ENCODE measurements around the gene UBAC1.

Gene UBAC1

GRCh38 chr9:135937521-135938489 lies 23.4 kb downstream of the UBAC1 start:
- DNase-seq = no peak
- Mint-ChIP-seq H3K27ac (no peak overlapping the region), H3K27me3 (no peaks in the 10 kb centered on the region), H3K4me3 (no peak overlapping the region), H3K4me1 (peaks cover 7 to 8% of the 10 kb centered on the region in 2 donors), H3K36me3 (peaks cover 50 to 68% of the 10 kb centered on the region in 2 donors), H3K9me3 (peaks cover 0 to 5% of the 10 kb centered on the region in 2 donors)
- no peak for ATAC-seq (replicated peaks)

DNA sequence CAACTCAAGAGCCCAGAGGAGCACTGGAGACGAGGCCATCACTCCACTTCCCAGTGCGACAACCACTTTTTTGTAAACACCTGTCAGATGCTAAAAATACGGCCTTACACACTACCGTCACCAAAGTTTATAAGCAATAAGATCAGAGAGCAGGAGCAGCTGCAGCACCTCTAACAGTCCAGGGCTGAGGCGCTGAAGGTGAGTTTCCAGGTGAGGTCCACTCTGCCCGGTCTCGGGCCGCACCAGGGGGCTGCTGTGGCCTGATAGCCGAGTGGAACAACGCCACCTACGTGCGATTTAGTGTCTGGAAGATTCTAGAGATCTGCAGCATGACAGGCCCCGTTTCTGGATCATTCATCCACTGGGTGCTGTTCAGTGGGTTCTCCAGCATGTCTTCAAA lies 28.1 kb downstream of the UBAC1 start:
- Mint-ChIP-seq H3K9me3 (peaks cover 0 to 3% of the 10 kb centered on the region in 2 donors), H3K36me3 (peaks cover 48 to 66% of the 10 kb centered on the region in 2 donors), H3K4me3 (no peak overlapping the region), H3K27me3 (no peaks in the 10 kb centered on the region), H3K27ac (no peak overlapping the region), H3K4me1 (no peaks in the 10 kb centered on the region)
- no peak for ATAC-seq (replicated peaks)
- no peak for DNase-seq

DNA sequence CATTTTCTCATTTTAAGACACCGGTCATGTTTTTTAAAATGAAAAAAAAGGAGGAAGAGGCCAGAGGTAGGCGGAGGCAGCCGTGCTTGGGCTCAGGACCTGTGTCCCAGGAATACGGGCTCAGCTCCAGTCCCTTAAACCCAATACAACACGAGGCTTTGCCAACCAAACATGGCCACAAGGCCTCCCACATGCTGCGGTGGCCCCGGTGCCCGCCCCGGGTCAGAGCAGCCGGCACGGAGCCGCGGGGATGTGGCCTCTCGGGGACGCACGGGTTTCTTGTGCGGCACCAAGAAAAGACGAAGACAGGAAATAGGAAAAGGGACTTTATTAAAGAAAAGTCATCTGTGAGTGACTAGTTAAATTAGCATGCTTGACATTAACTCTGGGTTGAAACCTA lies 28.5 kb downstream of the UBAC1 start:
- peaks cover 48 to 67% of the 10 kb centered on the region in 2 donors for H3K36me3 Mint-ChIP-seq
- H3K9me3 Mint-ChIP-seq = peaks cover 0 to 3% of the 10 kb centered on the region in 2 donors
- peaks cover 0 to 3% of the 10 kb centered on the region in 2 donors for H3K4me1 Mint-ChIP-seq
- no peak overlapping the region for H3K4me3 Mint-ChIP-seq
- ATAC-seq (replicated peaks) = no peak
- H3K27me3 Mint-ChIP-seq = no peaks in the 10 kb centered on the region
- DNase-seq = no peak
- no peak overlapping the region for H3K27ac Mint-ChIP-seq

- H3K9me3 Mint-ChIP-seq = peaks cover 0 to 3% of the 10 kb centered on the region in 2 donors
- H3K36me3 Mint-ChIP-seq = peaks cover 41 to 61% of the 10 kb centered on the region in 2 donors
- ATAC-seq (replicated peaks) (no peak), DNase-seq (no peak)
- no peaks in the 10 kb centered on the region for H3K27me3 Mint-ChIP-seq
- no peak overlapping the region for H3K27ac Mint-ChIP-seq
- no peak overlapping the region for H3K4me3 Mint-ChIP-seq
- peaks cover 5 to 6% of the 10 kb centered on the region in 2 donors for H3K4me1 Mint-ChIP-seq
These were observed 29.8 kb downstream of the UBAC1 start for GRCh38 chr9:135931349-135931820.

DNA sequence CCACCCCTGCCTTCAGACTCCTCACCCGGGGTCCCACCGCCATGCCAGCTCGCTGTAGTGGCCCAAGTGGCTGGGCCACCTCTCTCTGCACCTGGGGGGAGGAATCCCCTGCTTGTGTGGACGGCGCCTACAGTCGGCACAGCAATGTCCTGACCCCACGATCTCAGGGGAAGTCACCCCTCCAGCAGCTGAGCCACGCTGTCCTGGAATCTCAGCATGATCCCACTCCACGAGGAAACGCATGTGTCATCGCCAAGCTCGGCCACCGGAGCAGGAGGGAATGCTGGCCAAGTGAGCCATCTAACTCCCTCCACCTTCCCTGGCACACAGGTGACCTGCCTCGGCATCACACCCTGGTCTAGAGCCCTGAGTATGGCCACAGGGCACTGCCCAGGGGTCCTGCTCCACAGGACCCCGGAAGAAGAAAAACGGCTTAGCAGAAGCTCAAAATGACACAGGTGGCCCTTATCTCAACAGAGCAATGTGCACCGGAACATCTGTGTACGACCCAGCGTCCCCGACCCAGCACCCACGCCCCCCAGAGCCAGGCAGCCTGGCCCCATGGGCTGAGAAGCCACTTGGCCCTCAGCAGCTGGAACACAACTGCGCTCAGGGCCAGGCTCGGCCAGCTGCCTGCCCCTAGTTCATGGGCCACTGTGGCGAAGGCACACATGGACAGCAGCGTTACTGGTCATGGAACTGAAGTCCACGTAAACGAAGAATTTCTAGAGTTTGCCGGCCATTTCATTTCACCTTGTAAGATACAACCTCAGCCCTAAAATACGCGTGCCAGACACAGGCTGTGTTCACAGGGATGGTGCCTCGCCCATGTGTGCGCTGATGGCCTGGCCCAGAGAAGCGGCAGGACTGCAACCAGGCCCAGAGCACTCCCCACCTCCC lies 30.5 kb downstream of the UBAC1 start:
- H3K4me3 Mint-ChIP-seq = no peak overlapping the region
- H3K4me1 Mint-ChIP-seq = peaks cover 7 to 13% of the 10 kb centered on the region in 2 donors
- peaks cover 39 to 59% of the 10 kb centered on the region in 2 donors for H3K36me3 Mint-ChIP-seq
- no peak for DNase-seq
- no peaks in the 10 kb centered on the region for H3K27me3 Mint-ChIP-seq
- no peak for ATAC-seq (replicated peaks)
- H3K9me3 Mint-ChIP-seq = no peaks in the 10 kb centered on the region
- H3K27ac Mint-ChIP-seq = peak overlapping the region; percentile 47

- H3K9me3 Mint-ChIP-seq = no peaks in the 10 kb centered on the region
- ATAC-seq (replicated peaks) (no peak), DNase-seq (no peak)
- H3K27ac Mint-ChIP-seq = no peak overlapping the region
- H3K4me1 Mint-ChIP-seq = peaks cover 16 to 21% of the 10 kb centered on the region in 2 donors
- no peaks in the 10 kb centered on the region for H3K27me3 Mint-ChIP-seq
- no peak overlapping the region for H3K4me3 Mint-ChIP-seq
- peaks cover 41 to 59% of the 10 kb centered on the region in 2 donors for H3K36me3 Mint-ChIP-seq
These were observed 31.3 kb downstream of the UBAC1 start for GRCh38 chr9:135929656-135930445.

- Mint-ChIP-seq H3K27me3 (no peaks in the 10 kb centered on the region), H3K4me3 (no peak overlapping the region), H3K36me3 (peaks cover 44 to 64% of the 10 kb centered on the region in 2 donors), H3K9me3 (no peaks in the 10 kb centered on the region), H3K27ac (no peak overlapping the region), H3K4me1 (peaks cover 18 to 21% of the 10 kb centered on the region in 2 donors)
- no peak for ATAC-seq (replicated peaks)
- no peak for DNase-seq
These were observed 32.2 kb downstream of the UBAC1 start for GRCh38 chr9:135928731-135929655.

DNA sequence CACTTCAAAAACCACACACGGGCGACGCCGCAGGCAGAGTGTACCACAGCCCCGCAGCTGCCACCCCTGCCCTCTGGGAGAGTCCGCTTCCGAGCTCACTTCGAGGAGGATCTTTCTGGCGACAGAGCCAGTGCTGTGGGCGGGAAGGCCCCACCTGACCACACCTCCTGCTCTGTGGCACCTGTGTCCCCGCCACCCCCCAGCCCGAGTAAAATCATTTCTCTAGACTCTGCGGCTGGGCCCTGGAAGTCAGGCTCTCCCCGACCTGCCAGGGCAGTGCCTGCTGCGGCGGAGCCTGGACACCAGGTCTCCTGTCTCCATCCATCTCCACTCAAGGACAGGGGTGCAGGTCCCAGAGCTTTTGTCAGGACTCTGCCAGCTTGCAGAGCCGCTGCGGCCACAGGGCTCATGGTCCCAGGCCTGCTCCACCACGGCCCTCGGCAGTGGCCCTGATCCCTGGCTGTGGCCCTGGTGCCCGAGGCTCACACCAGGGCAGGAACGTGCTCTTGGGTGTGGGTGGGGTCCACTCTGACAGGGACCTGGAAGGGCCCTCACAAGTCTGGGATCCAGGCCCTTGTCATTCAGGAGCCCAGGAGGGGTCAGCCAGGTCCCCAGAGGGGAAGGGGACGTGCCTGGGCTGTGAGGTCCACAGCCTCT lies 33.0 kb downstream of the UBAC1 start:
- DNase-seq = no peak
- Mint-ChIP-seq H3K27me3 (no peaks in the 10 kb centered on the region), H3K9me3 (no peaks in the 10 kb centered on the region), H3K4me3 (no peak overlapping the region), H3K4me1 (peaks cover 18 to 21% of the 10 kb centered on the region in 2 donors), H3K27ac (no peak overlapping the region), H3K36me3 (peaks cover 44 to 57% of the 10 kb centered on the region in 2 donors)
- ATAC-seq (replicated peaks) = no peak

DNA sequence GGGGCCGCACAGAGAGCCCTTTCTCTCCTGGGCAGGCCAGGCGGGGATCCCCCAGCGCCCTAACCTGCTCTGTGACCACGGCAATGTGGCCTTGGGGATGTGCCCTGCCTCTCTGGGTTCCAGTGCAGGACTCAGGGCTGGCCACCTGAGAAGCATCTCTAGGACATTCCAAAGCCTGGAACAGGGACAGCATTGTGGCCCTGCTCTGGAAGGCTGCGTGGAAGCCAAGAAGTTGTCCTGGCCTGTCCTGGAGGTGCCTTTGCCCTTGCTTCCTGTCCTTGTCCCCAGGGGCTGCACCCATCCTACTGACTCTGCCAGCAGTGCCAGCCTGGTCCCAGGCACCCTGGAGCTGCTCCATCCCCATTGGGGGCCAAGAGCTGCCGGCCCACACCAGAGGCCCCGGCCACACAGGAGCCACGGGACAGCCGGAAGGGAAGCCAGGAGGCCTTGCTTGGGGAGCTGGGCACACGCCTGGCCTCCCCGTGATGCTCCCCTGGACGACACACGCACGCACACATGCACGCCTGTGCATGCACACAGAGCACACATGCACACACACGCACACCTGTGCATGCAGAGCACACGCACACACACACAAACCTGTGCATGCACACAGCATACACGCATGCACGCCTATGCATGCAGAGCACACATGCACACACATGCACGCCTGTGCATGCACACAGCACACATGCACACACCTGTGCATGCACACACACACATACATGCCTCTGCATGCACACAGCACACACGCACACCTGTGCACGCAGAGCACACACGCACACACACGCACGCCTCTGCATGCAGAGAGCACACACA lies 33.8 kb downstream of the UBAC1 start:
- no peak for ATAC-seq (replicated peaks)
- Mint-ChIP-seq H3K4me3 (no peak overlapping the region), H3K27ac (no peak overlapping the region)

GRCh38 chr9:135926402-135927194 lies 34.6 kb downstream of the UBAC1 start:
- H3K27ac Mint-ChIP-seq = peak overlapping the region; percentile 56
- peak; percentile 59 for DNase-seq
- H3K27me3 Mint-ChIP-seq = no peaks in the 10 kb centered on the region
- H3K36me3 Mint-ChIP-seq = peaks cover 36 to 45% of the 10 kb centered on the region in 2 donors
- H3K4me1 Mint-ChIP-seq = peaks cover 18 to 21% of the 10 kb centered on the region in 2 donors
- ATAC-seq (replicated peaks) = peak; percentile 88 to 89
- no peak overlapping the region for H3K4me3 Mint-ChIP-seq
- no peaks in the 10 kb centered on the region for H3K9me3 Mint-ChIP-seq

More for the DNA sequence above, 33.8 kb downstream of the UBAC1 start:
- Mint-ChIP-seq H3K4me1 (peaks cover 18 to 21% of the 10 kb centered on the region in 2 donors), H3K27me3 (no peaks in the 10 kb centered on the region), H3K36me3 (peaks cover 37 to 51% of the 10 kb centered on the region in 2 donors), H3K9me3 (no peaks in the 10 kb centered on the region)
- DNase-seq = no peak

DNA sequence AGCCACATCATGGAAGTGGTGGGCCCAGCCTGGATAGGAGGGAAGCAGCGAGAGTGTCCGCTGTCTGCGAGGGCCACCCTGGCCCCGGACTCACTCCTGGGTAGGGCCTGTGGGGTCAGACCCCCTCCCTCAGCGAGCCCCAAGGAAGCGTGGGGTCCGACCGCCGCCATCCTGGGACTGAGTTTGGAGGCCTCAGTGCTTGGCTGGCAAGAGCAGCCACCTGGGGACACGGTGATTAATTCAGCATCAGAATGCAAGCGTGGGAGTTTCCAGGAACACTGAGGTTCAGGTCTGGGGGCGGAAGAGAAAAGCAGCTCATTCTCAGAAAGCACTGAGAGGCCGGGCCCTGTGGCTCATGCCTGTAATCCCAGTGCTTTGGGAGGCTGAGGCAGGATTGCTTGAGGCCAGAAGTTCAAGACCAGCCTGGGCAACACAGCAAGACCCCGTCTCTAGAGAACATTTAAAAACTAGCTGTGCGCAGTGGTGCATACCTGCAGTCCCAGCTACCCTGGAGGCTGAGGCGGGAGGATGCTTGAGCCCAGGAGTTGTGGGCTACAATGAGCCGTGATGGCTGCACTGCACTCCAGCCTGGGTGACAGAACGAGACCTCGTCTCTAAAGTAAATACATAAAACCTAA lies 35.6 kb downstream of the UBAC1 start:
- DNase-seq = peak; percentile 49
- H3K36me3 Mint-ChIP-seq = peaks cover 28 to 36% of the 10 kb centered on the region in 2 donors
- peak overlapping the region; percentile 86 for H3K27ac Mint-ChIP-seq
- no peaks in the 10 kb centered on the region for H3K27me3 Mint-ChIP-seq
- peaks cover 18 to 21% of the 10 kb centered on the region in 2 donors for H3K4me1 Mint-ChIP-seq
- peak; percentile 62 to 72 for ATAC-seq (replicated peaks)
- peak overlapping the region; percentile 17 to 35 for H3K4me3 Mint-ChIP-seq
- no peaks in the 10 kb centered on the region for H3K9me3 Mint-ChIP-seq

All from stimulated activated naive B cell treated with anti-CD40 and anti-IgM and Interleukin-4, amounts not matched to agents 10 μg/mL and 1 μg/mL and 100 μg/mL, for 72 hours (primary cell).